ENCODE data around the gene PROM2.

GRCh38 chr2:95238131-95238530 lies 36.1 kb upstream of the PROM2 start:
- TF ChIP-seq MAX (IDR thresholded peaks at IDR 0.05; ENCODE audit: insufficient read depth, insufficient read length) = no peak
- TF ChIP-seq, protein P1, sequence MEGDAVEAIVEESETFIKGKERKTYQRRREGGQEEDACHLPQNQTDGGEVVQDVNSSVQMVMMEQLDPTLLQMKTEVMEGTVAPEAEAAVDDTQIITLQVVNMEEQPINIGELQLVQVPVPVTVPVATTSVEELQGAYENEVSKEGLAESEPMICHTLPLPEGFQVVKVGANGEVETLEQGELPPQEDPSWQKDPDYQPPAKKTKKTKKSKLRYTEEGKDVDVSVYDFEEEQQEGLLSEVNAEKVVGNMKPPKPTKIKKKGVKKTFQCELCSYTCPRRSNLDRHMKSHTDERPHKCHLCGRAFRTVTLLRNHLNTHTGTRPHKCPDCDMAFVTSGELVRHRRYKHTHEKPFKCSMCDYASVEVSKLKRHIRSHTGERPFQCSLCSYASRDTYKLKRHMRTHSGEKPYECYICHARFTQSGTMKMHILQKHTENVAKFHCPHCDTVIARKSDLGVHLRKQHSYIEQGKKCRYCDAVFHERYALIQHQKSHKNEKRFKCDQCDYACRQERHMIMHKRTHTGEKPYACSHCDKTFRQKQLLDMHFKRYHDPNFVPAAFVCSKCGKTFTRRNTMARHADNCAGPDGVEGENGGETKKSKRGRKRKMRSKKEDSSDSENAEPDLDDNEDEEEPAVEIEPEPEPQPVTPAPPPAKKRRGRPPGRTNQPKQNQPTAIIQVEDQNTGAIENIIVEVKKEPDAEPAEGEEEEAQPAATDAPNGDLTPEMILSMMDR (IDR thresholded peaks at IDR 0.05; ENCODE audit: extremely low read depth in 1 of 2, insufficient read depth in 1 of 2, low read depth in 1 of 2, low read length in 2 of 2) = no peak
- TF ChIP-seq EZH2 (IDR thresholded peaks at IDR 0.05; ENCODE audit: borderline replicate concordance, low read depth, low read length, severe bottlenecking) = no peak
- TF ChIP-seq POLR2AphosphoS5 (IDR thresholded peaks at IDR 0.05; ENCODE audit: insufficient read depth, low read depth, low read length) = no peak
- TF ChIP-seq FOS (IDR thresholded peaks at IDR 0.05; ENCODE audit: borderline replicate concordance, insufficient read depth, low read length) = no peak
- TF ChIP-seq POLR2A (IDR thresholded peaks at IDR 0.05; ENCODE audit: low read depth, low read length) = no peak
- TF ChIP-seq GATA2 (IDR thresholded peaks at IDR 0.05; ENCODE audit: insufficient read depth, insufficient read length, low read depth, low read length) = no peak
